H1 (cell line): ENCODE data around the gene PTBP1. TPM values are rescaled to one million over a fixed set of nuclear protein-coding genes. Genes with fewer than 3 reads are reported as not detected.

ENCODE experiments used
- CTCF ChIA-PET: fragments of 300-600 bp; sonication (Branson Sonifier 250); formaldehyde crosslinking; loops from one replicate; lab custom pipeline; 2021; ENCODE audit not compliant: partially characterized antibody; lab: Charles Lee
- POLR2A ChIA-PET: fragments of 300-600 bp; sonication (Branson Sonifier 250); formaldehyde crosslinking; loops from one replicate; lab custom pipeline; 2021; ENCODE audit warnings: inconsistent platforms; ENCODE audit not compliant: partially characterized antibody; lab: Charles Lee
- DNase-seq, 2 experiments: peaks; one replicate each; pipeline versions ENCODE4 v3.0.0 to v3.0.0-alpha.2; 2010 to 2022; ENCODE audit warnings: low spot score in 2 of 2, low read depth in 1 of 2, mixed read lengths in 1 of 2
- FAIRE-seq: peaks from 2 replicates; lab custom pipeline; 2011; peaks lifted over from hg19 to GRCh38; lab: Jason Lieb, UNC
- H2AFZ ChIP-seq: 2 replicates; pipeline ENCODE4 v1.8.1; 2012; ENCODE audit warnings: low read length, inconsistent platforms
- H2AK5ac ChIP-seq: 2 replicates; pipeline ENCODE4 v1.6.1; 2013; ENCODE audit warnings: low read depth, low read length
- H2BK120ac ChIP-seq: replicated peaks from 2 replicates; pipeline ENCODE3; 2013; ENCODE audit warnings: low read depth, low read length, inconsistent platforms
- H2BK12ac ChIP-seq: 2 replicates; pipeline ENCODE4 v1.6.1; 2013; ENCODE audit warnings: low read depth, low read length
- H2BK15ac ChIP-seq: 2 replicates; pipeline ENCODE4 v1.6.1; 2013; ENCODE audit warnings: low read length
- H2BK20ac ChIP-seq: 2 replicates; pipeline ENCODE4 v1.6.1; 2013; ENCODE audit warnings: low read length
- H2BK5ac ChIP-seq: 2 replicates; pipeline ENCODE4 v1.6.1; 2013; ENCODE audit warnings: low read depth, low read length
- H3K14ac ChIP-seq: 2 replicates; pipeline ENCODE4 v1.6.1; 2013; ENCODE audit warnings: inconsistent platforms; ENCODE audit not compliant: insufficient read length
- H3K18ac ChIP-seq: 2 replicates; pipeline ENCODE4 v1.6.1; 2013; ENCODE audit warnings: low read length; ENCODE audit errors: extremely low read depth
- H3K23ac ChIP-seq: 2 replicates; pipeline ENCODE4 v1.6.1; 2013; ENCODE audit warnings: inconsistent platforms; ENCODE audit not compliant: insufficient read length
- H3K23me2 ChIP-seq: 2 replicates; pipeline ENCODE4 v1.6.1; 2013; ENCODE audit warnings: low read depth, low read length
- H3K27ac ChIP-seq: 2 replicates; pipeline ENCODE4 v1.6.1; 2011; ENCODE audit warnings: low read depth, low read length, inconsistent platforms
- H3K27me3 ChIP-seq, 4 experiments: replicated peaks in 1 of 4; 1 replicate in 1 of 4; 2 replicates in 3 of 4; pipeline versions ENCODE4 v1.6.1 to v1.8.1; 2011 to 2013; ENCODE audit warnings: low read length in 3 of 4, mild to moderate bottlenecking in 3 of 4, inconsistent platforms in 2 of 4, mixed read lengths in 2 of 4, moderate library complexity in 1 of 4; ENCODE audit not compliant: control insufficient read depth in 3 of 4, insufficient read depth in 3 of 4; ENCODE audit errors: extremely low read depth in 1 of 4
- H3K36me3 ChIP-seq, 4 experiments: 2 replicates each; pipeline versions ENCODE4 v1.6.1 to v1.8.1; 2011 to 2013; ENCODE audit warnings: mild to moderate bottlenecking in 4 of 4, low read length in 3 of 4, moderate library complexity in 2 of 4, control low read depth in 1 of 4, inconsistent platforms in 1 of 4; ENCODE audit not compliant: insufficient read depth in 4 of 4, control insufficient read depth in 2 of 4
- H3K4ac ChIP-seq: replicated peaks from 2 replicates; pipeline ENCODE3; 2013; ENCODE audit warnings: low read length, low read depth, mixed read lengths, inconsistent platforms; ENCODE audit not compliant: insufficient read length
- H3K4me1 ChIP-seq, 4 experiments: replicated peaks in 1 of 4; 1 replicate in 1 of 4; 2 replicates in 3 of 4; pipeline versions ENCODE4 v1.6.1 to v1.8.1; 2011 to 2013; ENCODE audit warnings: low read length in 3 of 4, inconsistent platforms in 2 of 4, mixed read lengths in 1 of 4; ENCODE audit not compliant: insufficient read depth in 4 of 4, control insufficient read depth in 3 of 4
- H3K4me2 ChIP-seq, 2 experiments: 2 replicates each; pipeline versions ENCODE4 v1.6.1 to v1.8.1; 2011 to 2013; ENCODE audit warnings: low read depth in 2 of 2, low read length in 2 of 2, control low read depth in 1 of 2, inconsistent platforms in 1 of 2, mild to moderate bottlenecking in 1 of 2; ENCODE audit not compliant: insufficient read depth in 1 of 2
- H3K4me3 ChIP-seq, 4 experiments: fragments of 200-600, 300-600 bp in 1 of 4; sonication (generic), shearing (Covaris generic), sonication (Bioruptor Twin) in 1 of 4; 2 replicates each; pipeline versions ENCODE4 v1.5.1 to v1.8.1; 2011 to 2016; ENCODE audit warnings: low read length in 4 of 4, low read depth in 3 of 4, control low read depth in 2 of 4, inconsistent platforms in 2 of 4, mild to moderate bottlenecking in 2 of 4, mixed read lengths in 1 of 4, moderate library complexity in 1 of 4; ENCODE audit not compliant: insufficient read depth in 2 of 4; ENCODE audit errors: extremely low read depth in 1 of 4
- H3K56ac ChIP-seq: replicated peaks from 2 replicates; pipeline ENCODE3; 2013; ENCODE audit warnings: low read depth, mild to moderate bottlenecking, mixed read lengths, low read length, inconsistent platforms; ENCODE audit not compliant: insufficient read length
- H3K79me1 ChIP-seq: 2 replicates; pipeline ENCODE4 v1.6.1; 2013; ENCODE audit warnings: low read depth, low read length, control low read depth
- H3K79me2 ChIP-seq, 2 experiments: 2 replicates each; pipeline versions ENCODE4 v1.6.1 to v1.8.1; 2012 to 2013; ENCODE audit warnings: low read length in 2 of 2, mild to moderate bottlenecking in 2 of 2, inconsistent platforms in 1 of 2; ENCODE audit not compliant: insufficient read depth in 2 of 2, control insufficient read depth in 1 of 2
- H3K9ac ChIP-seq, 4 experiments: replicated peaks in 1 of 4; 1 replicate in 1 of 4; 2 replicates in 3 of 4; pipeline versions ENCODE4 v1.6.1 to v1.8.1; 2011 to 2013; ENCODE audit warnings: low read depth in 3 of 4, low read length in 3 of 4, control low read depth in 2 of 4, mild to moderate bottlenecking in 2 of 4, moderate library complexity in 2 of 4, inconsistent platforms in 1 of 4; ENCODE audit errors: extremely low read depth in 1 of 4
- H3K9me3 ChIP-seq, 2 experiments: 2 replicates each; pipeline versions ENCODE4 v1.6.1 to v1.8.1; 2012 to 2013; ENCODE audit warnings: mild to moderate bottlenecking in 2 of 2, moderate library complexity in 2 of 2, control low read depth in 1 of 2, inconsistent platforms in 1 of 2, low read depth in 1 of 2, low read length in 1 of 2, mixed read lengths in 1 of 2; ENCODE audit not compliant: insufficient read depth in 2 of 2
- H4K20me1 ChIP-seq, 2 experiments: replicated peaks in 1 of 2; 2 replicates each; pipeline versions ENCODE3 to v1.8.1; 2011 to 2013; ENCODE audit warnings: inconsistent platforms in 2 of 2, low read length in 2 of 2, mild to moderate bottlenecking in 1 of 2; ENCODE audit not compliant: insufficient read depth in 2 of 2, control insufficient read depth in 1 of 2
- H4K5ac ChIP-seq: 2 replicates; pipeline ENCODE4 v1.6.1; 2013; ENCODE audit warnings: low read length, low read depth, mixed read lengths, inconsistent platforms; ENCODE audit not compliant: insufficient read length
- H4K8ac ChIP-seq: 2 replicates; pipeline ENCODE4 v1.8.0; 2013; ENCODE audit warnings: mild to moderate bottlenecking, moderate library complexity, low read length, inconsistent platforms; ENCODE audit not compliant: insufficient read depth; ENCODE audit errors: extremely low read depth
- H4K91ac ChIP-seq: replicated peaks from 2 replicates; pipeline ENCODE3; 2013; ENCODE audit warnings: low read length, mixed read lengths, inconsistent platforms; ENCODE audit not compliant: insufficient read length
- GABPA ChIP-seq: IDR thresholded peaks from 2 replicates; pipeline ENCODE4 v1.6.1; 2011; ENCODE audit warnings: mild to moderate bottlenecking, low read length, moderate library complexity, borderline replicate concordance; ENCODE audit not compliant: insufficient read depth
- KDM4A ChIP-seq: IDR thresholded peaks from one replicate; pipeline ENCODE4 v1.7.1; 2012; ENCODE audit warnings: low read depth, mild to moderate bottlenecking, moderate library complexity, low read length, inconsistent platforms; ENCODE audit not compliant: severe bottlenecking
- POLR2A ChIP-seq, 2 experiments: IDR thresholded peaks; 1 replicate in 1 of 2; 2 replicates in 1 of 2; pipeline ENCODE4 v1.6.1; 2011; ENCODE audit warnings: low read depth in 2 of 2, low read length in 2 of 2, mild to moderate bottlenecking in 2 of 2; ENCODE audit errors: control extremely low read depth in 1 of 2
- SIX5 ChIP-seq: IDR thresholded peaks from 2 replicates; pipeline ENCODE4 v1.6.1; 2011; ENCODE audit warnings: mild to moderate bottlenecking, low read depth, low read length
- TAF7 ChIP-seq: optimal IDR thresholded peaks from 2 replicates; pipeline ENCODE3; 2011; ENCODE audit warnings: low read depth, mild to moderate bottlenecking, inconsistent platforms, low read length, moderate library complexity, borderline replicate concordance
- TCF12 ChIP-seq: IDR thresholded peaks from 2 replicates; pipeline ENCODE4 v1.6.1; 2011; ENCODE audit warnings: low read depth, mild to moderate bottlenecking, low read length
- WGBS, 2 experiments: shearing (Covaris generic) in 1 of 2; methylation state at CpG; one replicate each; pipeline versions ENCODE4 v1.1.6 to v1.1.7; 2013 to 2015; ENCODE audit warnings: low lambda C conversion rate in 2 of 2, mixed read lengths in 2 of 2, inconsistent platforms in 1 of 2, low coverage in 1 of 2, missing lambda C conversion rate in 1 of 2; ENCODE audit not compliant: insufficient replicate concordance in 2 of 2, insufficient coverage in 1 of 2, insufficient read length in 1 of 2; ENCODE audit errors: extremely low coverage in 1 of 2, missing lambda C conversion rate in 1 of 2; 5-methylcytosine and 5-hydroxymethylcytosine counted together
- polyA plus RNA-seq, 7 experiments: library from polyadenylated mRNA; depleted of rRNA in 3 of 7; stranded (reverse) in 5 of 7; unstranded in 2 of 7; fragments of >200 nt in 5 of 7; fragments of 200-250 nt in 2 of 7; gene quantifications; 1 replicate in 5 of 7; 2 replicates in 1 of 7; 4 replicates in 1 of 7; pipeline versions ENCODE4 v1.2.1 to v1.2.3, GENCODE V29; 2011 to 2013; ENCODE audit warnings: missing spikeins in 2 of 7, mixed read lengths in 2 of 7
- total RNA-seq: library from RNA; stranded (reverse); fragmentation: NEBNext Ultra II Directional; extraction: Animal tissue kit (Norgen Biotek cat#: 25700); gene quantifications from 2 replicates; pipeline ENCODE4 v1.2.1, GENCODE V29; 2021
- TF ChIP-seq, protein P1 (sequence below), 3 experiments: IDR thresholded peaks; 1 replicate in 2 of 3; 2 replicates in 1 of 3; pipeline versions ENCODE4 v1.5.1 to v1.6.1; 2011; ENCODE audit warnings: low read length in 3 of 3, mild to moderate bottlenecking in 3 of 3, inconsistent platforms in 2 of 3, low read depth in 1 of 3, moderate library complexity in 1 of 3; ENCODE audit not compliant: insufficient read depth in 1 of 3; ENCODE audit errors: control extremely low read depth in 1 of 3

Gene PTBP1
- total and polyA plus RNA-seq, 2 of the 8 experiments (the other 6 are each of a cell fraction or from before 2014, with no cell fraction given) = 528 to 888 TPM

DNA sequence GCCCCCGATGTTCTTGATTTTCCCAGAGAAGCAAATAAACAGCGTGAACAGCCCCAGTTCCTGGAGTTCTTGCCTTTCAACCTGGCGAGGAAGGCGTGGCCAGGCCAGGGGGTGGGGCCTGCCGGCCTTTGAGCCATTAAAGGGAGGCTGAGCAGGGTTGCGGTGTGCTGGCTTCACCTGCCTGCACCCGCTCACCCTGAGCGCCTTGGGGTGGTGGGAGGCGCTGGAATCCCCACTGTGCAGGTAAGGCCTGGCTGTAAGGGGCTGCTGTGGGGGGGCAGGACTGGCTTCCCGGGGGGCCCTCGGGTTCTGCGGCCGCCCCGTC lies 49.0 kb upstream of the PTBP1 start:
- no peak overlapping the region for H2BK120ac ChIP-seq

More for the DNA sequence above, 49.0 kb upstream of the PTBP1 start:
- Histone ChIP-seq H4K20me1 (peaks cover 0 to 1% of the 10 kb centered on the region in 2 experiments), H3K4me1 (peaks cover 0 to 5% (median 3%) of the 10 kb centered on the region in 4 experiments; a peak in 3 of 7 replicates), H3K79me2 (no peaks in the 10 kb centered on the region), H2BK15ac (no peak overlapping the region), H3K4me3 (no peak overlapping the region), H3K4me2 (no peak overlapping the region), H2AK5ac (no peak overlapping the region), H4K5ac (no peak overlapping the region), H3K27me3 (no peaks in the 10 kb centered on the region), H2BK12ac (no peak overlapping the region), H3K23me2 (no peaks in the 10 kb centered on the region), H3K14ac (no peak overlapping the region), H4K8ac (0 out of 2 replicates have a peak overlapping the region, but pooled peaks have one; percentile 51), H3K56ac (no peak overlapping the region), H3K23ac (no peak overlapping the region), H3K9me3 (peaks cover 5 to 14% of the 10 kb centered on the region in 2 experiments; a peak in 2 of 4 replicates), H3K4ac (no peak overlapping the region), H3K79me1 (no peaks in the 10 kb centered on the region), H2BK20ac (no peak overlapping the region), H3K18ac (no peak overlapping the region), H3K27ac (no peak overlapping the region), H2BK5ac (peak overlapping the region; percentile 71; the same call in 1 of the 2 replicates), H2AFZ (no peak overlapping the region), H4K91ac (no peak overlapping the region), H3K36me3 (no peaks in the 10 kb centered on the region), H3K9ac (no peak overlapping the region)
- DNase-seq (no peak), FAIRE-seq (no peak)
- CTCF ChIA-PET = interaction anchor here (1.0 to 1.6 kb wide), 3 partner anchors 9 to 51 kb away, joined by 3 to 5 read pairs (median 3); no protein-coding TSS in a partner anchor
- 77% methylated on average over 14 of the region's 14 CpGs; no CpG with 5 or more reads in 1 of the 2 experiments for WGBS, 2 experiments
- TF ChIP-seq POLR2A (IDR thresholded peaks at IDR 0.05; ENCODE audit: control extremely low read depth in 1 of 2, low read depth in 2 of 2, low read length in 2 of 2) (no peak), TAF7 (no peak), KDM4A (no peak), SIX5 (no peak), TCF12 (no peak), GABPA (no peak)
- TF ChIP-seq, protein P1, sequence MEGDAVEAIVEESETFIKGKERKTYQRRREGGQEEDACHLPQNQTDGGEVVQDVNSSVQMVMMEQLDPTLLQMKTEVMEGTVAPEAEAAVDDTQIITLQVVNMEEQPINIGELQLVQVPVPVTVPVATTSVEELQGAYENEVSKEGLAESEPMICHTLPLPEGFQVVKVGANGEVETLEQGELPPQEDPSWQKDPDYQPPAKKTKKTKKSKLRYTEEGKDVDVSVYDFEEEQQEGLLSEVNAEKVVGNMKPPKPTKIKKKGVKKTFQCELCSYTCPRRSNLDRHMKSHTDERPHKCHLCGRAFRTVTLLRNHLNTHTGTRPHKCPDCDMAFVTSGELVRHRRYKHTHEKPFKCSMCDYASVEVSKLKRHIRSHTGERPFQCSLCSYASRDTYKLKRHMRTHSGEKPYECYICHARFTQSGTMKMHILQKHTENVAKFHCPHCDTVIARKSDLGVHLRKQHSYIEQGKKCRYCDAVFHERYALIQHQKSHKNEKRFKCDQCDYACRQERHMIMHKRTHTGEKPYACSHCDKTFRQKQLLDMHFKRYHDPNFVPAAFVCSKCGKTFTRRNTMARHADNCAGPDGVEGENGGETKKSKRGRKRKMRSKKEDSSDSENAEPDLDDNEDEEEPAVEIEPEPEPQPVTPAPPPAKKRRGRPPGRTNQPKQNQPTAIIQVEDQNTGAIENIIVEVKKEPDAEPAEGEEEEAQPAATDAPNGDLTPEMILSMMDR (IDR thresholded peaks at IDR 0.05; ENCODE audit: control extremely low read depth in 1 of 3, insufficient read depth in 1 of 3, low read depth in 1 of 3, low read length in 3 of 3) = no peak
- POLR2A ChIA-PET = interaction anchor here (1.3 kb wide), 2 partner anchors 171 to 278 kb away, joined by 3 to 4 read pairs; partner anchors contain the start of gene CNN2
